ENCODE data around the gene KBTBD4.
A peak's percentile ranks its signal among the peaks of the same experiment; 100 is the strongest.

The KBTBD4 gene

DNA sequence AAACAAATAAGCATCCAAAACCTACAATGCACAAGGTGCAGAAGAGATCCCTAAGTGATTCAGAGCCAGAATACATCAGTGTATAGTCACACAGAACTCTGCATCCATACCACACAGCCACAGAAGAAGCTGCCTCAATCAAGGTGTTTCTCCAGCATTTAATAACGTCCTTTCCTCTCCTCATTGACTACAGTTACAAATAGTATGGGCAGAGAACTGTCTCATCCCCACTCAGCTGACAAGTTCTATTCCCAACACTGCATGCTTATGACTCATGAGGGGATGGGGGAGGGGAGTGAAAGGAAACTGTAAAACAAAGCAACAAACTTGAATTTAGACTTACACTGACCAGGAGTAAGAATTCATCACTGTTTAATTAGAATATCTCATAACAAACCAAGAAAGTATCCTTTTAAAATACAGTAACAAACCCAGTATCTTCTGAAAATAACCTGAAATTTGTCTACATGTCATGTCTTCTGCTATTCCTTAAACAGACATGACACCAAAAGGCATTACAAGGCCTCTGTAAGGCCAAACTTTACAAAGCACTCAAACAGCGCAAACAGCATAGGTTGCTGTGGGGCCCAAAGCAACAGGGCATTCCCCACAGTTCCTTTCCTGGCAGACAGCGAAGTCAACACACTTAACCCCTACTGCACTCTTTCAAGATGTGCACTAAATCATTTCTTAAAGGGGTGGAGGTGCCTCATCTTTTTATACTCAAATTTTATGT, 55.1 kb downstream of the KBTBD4 start:
- DNase-seq, result peak; percentile 34

Data from RPMI8226 (cell line).